Measurements from ENCODE around the gene ZNF618. TPM values are rescaled to one million over a fixed set of nuclear protein-coding genes. Genes with fewer than 3 reads are reported as not detected.
A peak's percentile ranks its signal among the peaks of the same experiment; 100 is the strongest.

The ZNF618 gene
- total and polyA plus RNA-seq, 8 donors, result 9.9 to 38.6 (median 34.9) TPM

DNA sequence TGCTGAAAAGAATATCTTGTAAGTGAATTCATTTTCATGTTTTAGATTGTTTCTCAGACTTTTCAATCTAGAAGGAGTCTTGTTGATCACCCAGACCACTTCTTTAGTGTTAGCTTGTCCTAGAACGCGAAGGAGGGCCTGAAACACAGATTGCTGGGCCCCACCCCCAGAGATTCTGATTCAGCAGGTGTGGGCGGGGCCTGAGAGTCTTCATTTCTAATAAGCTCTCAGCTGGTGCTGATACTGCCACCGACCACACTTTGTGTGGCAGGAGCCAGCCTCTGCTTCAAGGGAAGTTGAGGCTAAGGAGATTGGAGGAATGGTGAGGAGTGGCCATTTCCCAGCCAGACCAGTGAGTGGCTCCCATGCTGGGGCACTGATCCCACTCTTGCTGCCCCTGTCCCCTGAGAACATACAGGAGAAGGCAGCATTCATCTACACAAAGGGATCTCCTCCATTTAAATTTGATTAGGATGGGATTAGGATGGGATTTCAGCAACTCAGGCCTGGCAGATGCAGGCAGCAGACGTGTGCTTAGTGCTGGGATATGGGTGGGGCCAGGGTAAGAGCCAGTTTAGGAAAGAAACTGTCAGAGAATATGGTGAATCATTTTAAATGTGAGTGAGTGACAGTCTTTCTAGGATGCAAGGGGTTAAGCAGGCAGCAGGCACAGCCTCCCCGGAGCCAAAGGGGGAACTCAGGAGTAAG, 35.9 kb downstream of the ZNF618 start:
- Histone ChIP-seq H3K4me1 (peaks cover 0 to 5% of the 10 kb centered on the region in 2 donors), H3K9me3 (no peaks in the 10 kb centered on the region), H3K27ac (no peak overlapping the region), H3K27me3 (no peaks in the 10 kb centered on the region), H3K36me3 (no peaks in the 10 kb centered on the region), H3K4me3 (no peak overlapping the region)
- intact Hi-C loops (cut with DNase I), result no loop called here
- DNase-seq (no peak), ATAC-seq (no peak)
- TF ChIP-seq, protein P1, sequence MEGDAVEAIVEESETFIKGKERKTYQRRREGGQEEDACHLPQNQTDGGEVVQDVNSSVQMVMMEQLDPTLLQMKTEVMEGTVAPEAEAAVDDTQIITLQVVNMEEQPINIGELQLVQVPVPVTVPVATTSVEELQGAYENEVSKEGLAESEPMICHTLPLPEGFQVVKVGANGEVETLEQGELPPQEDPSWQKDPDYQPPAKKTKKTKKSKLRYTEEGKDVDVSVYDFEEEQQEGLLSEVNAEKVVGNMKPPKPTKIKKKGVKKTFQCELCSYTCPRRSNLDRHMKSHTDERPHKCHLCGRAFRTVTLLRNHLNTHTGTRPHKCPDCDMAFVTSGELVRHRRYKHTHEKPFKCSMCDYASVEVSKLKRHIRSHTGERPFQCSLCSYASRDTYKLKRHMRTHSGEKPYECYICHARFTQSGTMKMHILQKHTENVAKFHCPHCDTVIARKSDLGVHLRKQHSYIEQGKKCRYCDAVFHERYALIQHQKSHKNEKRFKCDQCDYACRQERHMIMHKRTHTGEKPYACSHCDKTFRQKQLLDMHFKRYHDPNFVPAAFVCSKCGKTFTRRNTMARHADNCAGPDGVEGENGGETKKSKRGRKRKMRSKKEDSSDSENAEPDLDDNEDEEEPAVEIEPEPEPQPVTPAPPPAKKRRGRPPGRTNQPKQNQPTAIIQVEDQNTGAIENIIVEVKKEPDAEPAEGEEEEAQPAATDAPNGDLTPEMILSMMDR (IDR thresholded peaks at IDR 0.05), result no peak

DNA sequence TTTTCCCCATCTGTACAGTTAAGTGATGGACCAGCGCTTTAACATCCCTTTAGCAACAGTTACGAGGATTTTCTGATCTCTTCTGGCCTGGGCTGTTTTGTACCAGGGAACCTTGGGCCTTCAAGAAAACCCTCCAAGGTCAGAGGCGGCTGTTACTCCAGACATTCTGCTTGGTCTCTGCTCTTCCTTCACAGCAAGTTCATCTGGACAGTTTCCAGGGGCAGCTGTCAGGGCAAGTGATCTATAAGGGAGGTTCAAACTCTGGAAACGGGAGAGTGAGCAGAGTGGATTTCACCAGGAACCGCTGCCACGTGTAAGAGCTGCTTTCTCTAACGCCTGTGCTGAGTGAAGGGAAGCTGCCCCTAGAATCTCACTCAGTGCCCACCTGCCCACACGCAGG, 36.7 kb downstream of the ZNF618 start:
- no peak overlapping the region for H3K4me3 ChIP-seq
- no peak for ATAC-seq
- no peaks in the 10 kb centered on the region for H3K27me3 ChIP-seq
- H3K36me3 ChIP-seq, result no peaks in the 10 kb centered on the region
- no peak for DNase-seq
- TF ChIP-seq, protein P1 (IDR thresholded peaks at IDR 0.05), result no peak
- no peaks in the 10 kb centered on the region for H3K9me3 ChIP-seq
- intact Hi-C loops (cut with DNase I), result no loop called here
- H3K4me1 ChIP-seq, result peaks cover 0 to 5% of the 10 kb centered on the region in 2 donors
- no peak overlapping the region for H3K27ac ChIP-seq

DNA sequence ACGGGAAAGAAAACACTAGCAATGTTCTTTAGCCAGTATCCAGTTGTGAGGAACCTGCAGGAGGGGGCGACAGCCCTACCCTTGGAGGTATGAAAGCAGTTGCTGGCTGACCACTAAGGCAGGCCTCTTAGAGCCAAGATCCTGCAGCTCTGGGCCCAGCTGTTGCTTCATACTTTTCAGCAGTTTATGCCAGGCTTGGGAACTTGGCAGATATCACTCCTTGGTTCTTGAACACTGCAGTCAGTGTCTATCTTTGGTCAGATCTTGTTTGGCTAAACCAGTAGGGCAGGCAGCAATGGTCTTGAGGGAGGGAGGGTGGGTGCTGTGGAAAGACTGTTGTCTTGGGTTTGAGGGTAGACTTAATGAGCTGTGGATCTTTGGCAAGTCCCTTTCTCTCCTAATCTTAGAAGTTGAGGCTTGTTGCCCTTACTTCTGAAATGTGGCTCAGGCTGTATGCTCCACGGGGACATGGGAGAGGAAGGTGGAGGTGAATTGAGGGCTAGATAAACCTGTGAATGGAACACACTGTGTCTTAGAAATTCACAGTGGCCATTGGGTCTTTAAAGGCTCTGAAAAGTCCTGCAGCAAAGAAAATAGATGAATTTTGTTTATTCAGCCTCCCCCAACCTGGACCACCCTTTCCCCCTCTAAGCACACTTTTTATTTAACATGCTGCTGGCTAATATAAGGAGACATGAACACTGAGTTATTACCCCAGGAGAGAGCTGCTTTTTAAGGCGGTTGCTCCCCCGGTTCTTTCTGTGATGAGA, 37.5 kb downstream of the ZNF618 start:
- ATAC-seq (no peak), DNase-seq (peak in 1 of 4 donors; percentile 16)
- TF ChIP-seq, protein P1 (IDR thresholded peaks at IDR 0.05), result no peak
- Histone ChIP-seq H3K4me1 (peaks cover 0 to 5% of the 10 kb centered on the region in 2 donors), H3K36me3 (no peaks in the 10 kb centered on the region), H3K9me3 (no peaks in the 10 kb centered on the region), H3K27me3 (no peaks in the 10 kb centered on the region), H3K4me3 (no peak overlapping the region), H3K27ac (no peak overlapping the region)
- intact Hi-C loops (cut with DNase I), result no loop called here

DNA sequence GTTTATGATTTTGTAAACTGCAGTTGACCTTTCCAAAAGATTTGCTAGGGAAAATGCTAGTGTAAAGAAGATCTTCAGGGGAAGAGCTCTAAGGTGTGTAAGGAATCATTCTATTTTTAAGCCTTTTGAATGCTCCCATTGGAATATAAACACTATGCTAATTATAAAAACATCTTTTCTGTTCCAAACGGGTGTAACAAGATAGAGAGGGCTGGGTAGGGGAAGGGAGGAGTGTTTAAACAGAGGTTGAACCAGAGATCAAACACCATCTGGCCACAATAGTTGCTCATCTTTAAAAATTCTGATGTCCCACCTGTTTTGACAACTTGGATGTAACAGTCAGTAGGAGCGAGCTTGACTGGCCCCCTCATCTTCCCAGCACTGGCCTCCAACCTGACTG, 38.4 kb downstream of the ZNF618 start:
- TF ChIP-seq, protein P1 (IDR thresholded peaks at IDR 0.05), result no peak
- ATAC-seq (no peak), DNase-seq (no peak)
- H3K9me3 ChIP-seq, result no peaks in the 10 kb centered on the region
- H3K27me3 ChIP-seq, result no peaks in the 10 kb centered on the region
- intact Hi-C loops (cut with DNase I), result no loop called here
- no peak overlapping the region for H3K4me3 ChIP-seq
- H3K36me3 ChIP-seq, result no peaks in the 10 kb centered on the region
- peaks cover 0 to 5% of the 10 kb centered on the region in 2 donors for H3K4me1 ChIP-seq
- no peak overlapping the region for H3K27ac ChIP-seq

DNA sequence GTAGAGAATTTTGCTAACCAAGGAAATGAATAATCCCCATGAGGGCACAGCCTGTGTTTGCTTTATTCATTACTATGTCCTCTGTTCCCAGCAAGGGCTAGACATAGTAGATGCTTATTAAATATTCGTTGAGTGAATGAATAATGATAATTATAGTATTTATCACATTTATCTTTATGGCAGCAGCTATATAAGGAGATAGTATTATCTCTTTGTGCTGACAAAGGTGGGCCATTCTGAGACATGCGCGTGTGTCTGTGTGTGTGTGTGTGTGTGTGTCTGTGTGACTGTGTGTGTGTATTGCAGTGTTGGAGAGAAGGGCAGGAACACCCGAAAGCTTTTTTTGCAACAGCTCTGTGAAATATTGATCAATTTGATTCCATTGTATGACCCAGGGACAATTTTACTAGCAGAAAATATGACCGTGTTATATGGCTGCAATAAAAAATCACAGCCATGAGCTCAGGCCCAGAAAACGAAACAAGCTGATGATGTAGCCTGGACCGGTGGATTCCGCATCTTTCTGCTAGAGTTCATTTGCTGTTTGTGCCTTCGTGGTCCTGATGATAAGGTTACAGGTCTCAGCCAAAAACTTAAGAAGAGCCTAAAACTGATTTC, 39.8 kb downstream of the ZNF618 start:
- TF ChIP-seq, protein P1 (IDR thresholded peaks at IDR 0.05), result no peak
- Histone ChIP-seq H3K9me3 (no peaks in the 10 kb centered on the region), H3K4me3 (no peak overlapping the region), H3K27ac (no peak overlapping the region), H3K36me3 (no peaks in the 10 kb centered on the region), H3K27me3 (no peaks in the 10 kb centered on the region), H3K4me1 (peaks cover 0 to 5% of the 10 kb centered on the region in 2 donors)
- intact Hi-C loops (cut with DNase I), result no loop called here
- DNase-seq (no peak), ATAC-seq (no peak)

Measured in left lung (tissue), 10 donors.